HEK293T (cell line): ENCODE data around the gene TEX11.

Experiments
- CTBP1 ChIP-seq: fragments of 450-650 bp; IDR thresholded peaks from 2 replicates; pipeline ENCODE4 v1.6.1; 2016; ENCODE audit warnings: borderline replicate concordance
- PKNOX1 ChIP-seq: fragments of 450-650 bp; IDR thresholded peaks from 2 replicates; pipeline ENCODE4 v1.6.1; 2016
- SP1 ChIP-seq: fragments of 450-650 bp; IDR thresholded peaks from 2 replicates; pipeline ENCODE4 v1.6.1; 2017
- ZNF384 ChIP-seq: fragments of 450-650 bp; IDR thresholded peaks from 2 replicates; pipeline ENCODE4 v1.6.1; 2016

GRCh38 chrX:70613295-70613694, 295.2 kb downstream of the TEX11 start:
- TF ChIP-seq SP1 (no peak), ZNF384 (no peak), CTBP1 (no peak), PKNOX1 (no peak)
